GM10266 (cell line): Measurements from ENCODE around the gene NPTX1.
A peak's percentile ranks its signal among the peaks of the same experiment; 100 is the strongest.

ENCODE experiments used
- DNase-seq: peaks from one replicate; pipeline ENCODE4 v3.0.0; 2012; ENCODE audit errors: extremely low spot score
- TF ChIP-seq, protein P1 (sequence below): IDR thresholded peaks from 2 replicates; pipeline ENCODE4 v1.5.1; 2012; ENCODE audit warnings: mild to moderate bottlenecking, low read depth; ENCODE audit not compliant: control insufficient read depth, insufficient read depth; ENCODE audit errors: missing control alignments

Gene NPTX1

GRCh38 chr17:80485846-80486245, 9.4 kb upstream of the NPTX1 start:
- TF ChIP-seq, protein P1, sequence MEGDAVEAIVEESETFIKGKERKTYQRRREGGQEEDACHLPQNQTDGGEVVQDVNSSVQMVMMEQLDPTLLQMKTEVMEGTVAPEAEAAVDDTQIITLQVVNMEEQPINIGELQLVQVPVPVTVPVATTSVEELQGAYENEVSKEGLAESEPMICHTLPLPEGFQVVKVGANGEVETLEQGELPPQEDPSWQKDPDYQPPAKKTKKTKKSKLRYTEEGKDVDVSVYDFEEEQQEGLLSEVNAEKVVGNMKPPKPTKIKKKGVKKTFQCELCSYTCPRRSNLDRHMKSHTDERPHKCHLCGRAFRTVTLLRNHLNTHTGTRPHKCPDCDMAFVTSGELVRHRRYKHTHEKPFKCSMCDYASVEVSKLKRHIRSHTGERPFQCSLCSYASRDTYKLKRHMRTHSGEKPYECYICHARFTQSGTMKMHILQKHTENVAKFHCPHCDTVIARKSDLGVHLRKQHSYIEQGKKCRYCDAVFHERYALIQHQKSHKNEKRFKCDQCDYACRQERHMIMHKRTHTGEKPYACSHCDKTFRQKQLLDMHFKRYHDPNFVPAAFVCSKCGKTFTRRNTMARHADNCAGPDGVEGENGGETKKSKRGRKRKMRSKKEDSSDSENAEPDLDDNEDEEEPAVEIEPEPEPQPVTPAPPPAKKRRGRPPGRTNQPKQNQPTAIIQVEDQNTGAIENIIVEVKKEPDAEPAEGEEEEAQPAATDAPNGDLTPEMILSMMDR = no peak
- DNase-seq = peak; percentile 63

DNA sequence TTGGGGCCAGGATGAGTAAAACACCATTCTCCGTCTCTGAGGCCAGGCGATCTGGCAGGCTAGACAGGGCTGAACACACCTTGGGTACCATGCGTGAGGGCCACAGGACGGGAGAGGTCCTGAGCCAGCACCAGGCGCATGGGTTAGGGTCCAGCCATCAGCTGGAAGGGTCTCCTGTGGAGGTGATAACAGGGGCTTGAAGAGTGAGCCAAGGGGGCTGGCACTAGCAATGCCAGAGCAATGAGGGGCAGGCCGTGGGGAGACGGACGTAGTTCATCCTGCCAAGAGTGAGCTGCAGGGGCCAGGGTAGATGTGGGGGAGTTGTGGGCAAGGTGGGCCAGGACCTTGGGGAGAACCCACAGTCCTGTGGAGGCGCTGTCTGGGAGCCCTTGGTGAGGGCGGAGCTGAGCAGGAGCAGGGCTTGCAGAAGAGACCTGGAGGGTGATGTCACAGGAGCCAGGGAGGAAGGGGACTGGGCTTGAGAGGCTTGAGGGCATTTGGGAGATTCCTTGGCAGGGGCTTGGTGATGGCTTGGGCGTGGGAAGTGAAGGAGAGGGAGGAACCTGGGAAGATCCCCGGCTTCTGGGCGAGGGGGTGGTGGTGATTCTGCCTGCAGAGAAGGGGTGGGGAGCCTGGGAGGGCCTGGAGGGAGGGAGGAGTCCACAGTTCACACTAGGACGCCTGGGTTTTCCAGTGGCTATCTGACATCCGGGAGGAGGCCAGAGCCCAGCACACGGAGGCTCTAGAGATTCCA, 6.3 kb upstream of the NPTX1 start:
- no peak for DNase-seq
- TF ChIP-seq, protein P1 = no peak

GRCh38 chr17:80482058-80482318, 5.6 kb upstream of the NPTX1 start:
- no peak for DNase-seq
- TF ChIP-seq, protein P1 = no peak

DNA sequence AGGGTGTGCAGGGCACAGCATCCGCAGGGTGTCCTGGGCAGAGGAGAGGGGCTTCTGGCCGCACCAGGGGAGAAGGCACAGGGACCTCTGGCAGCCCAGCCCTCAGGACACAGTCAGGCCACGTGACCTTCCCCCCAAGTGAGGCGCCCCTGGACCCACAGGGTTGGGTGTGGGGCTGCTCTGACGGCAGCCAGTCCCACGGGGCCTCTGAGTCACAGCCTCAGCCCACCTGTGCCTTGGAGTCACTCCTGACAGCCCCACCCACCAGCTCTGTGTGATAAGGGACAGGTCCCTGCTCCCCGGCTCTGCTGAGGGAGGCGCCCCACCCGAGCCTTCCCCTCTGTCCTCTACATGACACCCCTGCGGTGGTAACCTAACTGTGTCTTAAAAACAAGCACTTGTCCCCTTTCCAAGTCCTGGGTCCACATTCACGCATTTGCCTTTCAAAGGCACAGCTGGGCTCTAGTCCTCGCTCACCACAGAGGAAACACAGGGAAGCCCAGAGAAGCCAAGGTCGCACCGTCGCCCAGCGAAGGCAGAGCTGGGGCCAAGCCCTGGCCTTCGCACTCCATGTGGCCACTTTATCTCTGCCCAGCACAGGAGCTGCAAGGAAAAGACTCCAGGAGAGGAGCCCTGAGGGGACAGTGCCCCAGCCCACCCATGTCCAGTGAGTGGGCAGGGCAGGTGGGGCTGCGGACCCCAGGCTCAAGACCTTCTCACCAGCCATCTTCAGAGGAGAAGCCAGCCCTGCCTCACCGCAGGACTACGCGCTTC, 5.1 kb upstream of the NPTX1 start:
- TF ChIP-seq, protein P1 = no peak
- no peak for DNase-seq

GRCh38 chr17:80480248-80480647, 3.8 kb upstream of the NPTX1 start:
- TF ChIP-seq, protein P1 = no peak

GRCh38 chr17:80479246-80479566, 2.8 kb upstream of the NPTX1 start:
- DNase-seq = no peak
- TF ChIP-seq, protein P1 = no peak

More at GRCh38 chr17:80480248-80480647, 3.8 kb upstream of the NPTX1 start:
- DNase-seq = no peak

DNA sequence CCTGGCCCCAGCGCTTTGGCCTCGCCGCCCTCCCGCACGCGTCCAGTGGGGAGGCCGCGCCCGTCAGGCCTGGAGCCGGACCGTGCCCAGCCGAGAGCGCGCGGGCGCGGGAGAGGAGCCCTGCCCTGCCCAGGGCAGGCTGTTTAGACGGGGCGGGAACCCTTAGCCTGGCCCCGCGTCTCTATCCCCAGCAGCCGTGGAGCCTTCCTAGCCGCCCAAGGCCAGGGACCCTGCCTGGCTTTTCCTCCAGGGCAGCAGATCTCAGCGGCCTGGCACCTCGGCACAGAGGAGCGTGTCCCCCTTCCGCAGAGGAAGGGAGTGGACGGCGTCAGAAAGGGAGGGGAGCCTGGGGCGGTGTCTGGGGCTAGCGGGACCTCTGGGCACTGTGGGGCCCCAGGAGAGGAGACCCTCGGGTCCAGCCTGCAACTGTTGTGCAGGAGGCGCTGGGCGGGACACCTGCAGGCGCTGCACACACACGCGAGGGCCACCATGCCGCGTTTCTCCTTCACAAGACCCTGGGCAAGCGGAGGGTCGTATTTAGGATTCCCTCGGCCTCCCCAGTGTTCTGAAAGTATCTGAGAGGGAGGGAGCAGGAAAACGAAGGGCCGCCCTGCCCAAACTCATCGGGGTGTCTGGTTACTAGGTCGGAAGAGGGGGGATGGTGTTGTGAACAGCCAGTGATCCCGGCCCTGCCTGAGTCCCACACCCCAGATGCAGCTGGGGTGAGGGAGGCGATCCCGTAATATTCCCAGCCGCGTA, 2.3 kb upstream of the NPTX1 start:
- TF ChIP-seq, protein P1 = no peak
- no peak for DNase-seq
